HEK293T (cell line): ENCODE results near the gene LAMB1.
"Not testable (repeated sequence)": the region's sequence is repeated elsewhere in the genome, so short reads cannot be mapped to it uniquely, and the experiment has no call there.

Source experiments
- CTCF ChIA-PET: fragments of 350-600 bp; formaldehyde crosslinking; extraction: SDS; loops from one replicate; lab custom pipeline; 2021; ENCODE audit warnings: antibody characterized with exemption, inconsistent platforms; lab: Yijun Ruan, JAX
- POLR2A ChIA-PET: fragments of 350-600 bp; formaldehyde crosslinking; extraction: SDS; loops from one replicate; lab custom pipeline; 2020; ENCODE audit warnings: antibody characterized with exemption, inconsistent platforms; lab: Yijun Ruan, JAX
- DNase-seq: peaks from one replicate; pipeline ENCODE4 v3.0.0; 2012; ENCODE audit warnings: mixed read lengths; ENCODE audit errors: extremely low spot score
- ARNT ChIP-seq: fragments of 450-650 bp; IDR thresholded peaks from 2 replicates; pipeline ENCODE4 v1.6.1; 2017; ENCODE audit warnings: mild to moderate bottlenecking
- BHLHE40 ChIP-seq: fragments of 450-650 bp; IDR thresholded peaks from 2 replicates; pipeline ENCODE4 v1.6.1; 2016; ENCODE audit warnings: mild to moderate bottlenecking, moderate library complexity, borderline replicate concordance
- CTBP1 ChIP-seq: fragments of 450-650 bp; IDR thresholded peaks from 2 replicates; pipeline ENCODE4 v1.6.1; 2016; ENCODE audit warnings: borderline replicate concordance
- ELF4 ChIP-seq: fragments of 450-650 bp; IDR thresholded peaks from 2 replicates; pipeline ENCODE4 v1.6.1; 2017; ENCODE audit warnings: antibody characterized with exemption
- FOXA1 ChIP-seq: fragments of 450-650 bp; IDR thresholded peaks from 2 replicates; pipeline ENCODE4 v1.6.1; 2016; ENCODE audit warnings: mild to moderate bottlenecking
- FOXK2 ChIP-seq: fragments of 450-650 bp; IDR thresholded peaks from 2 replicates; pipeline ENCODE4 v1.6.1; 2016; ENCODE audit warnings: mild to moderate bottlenecking
- FOXM1 ChIP-seq: fragments of 450-650 bp; IDR thresholded peaks from 2 replicates; pipeline ENCODE4 v1.6.1; 2017; ENCODE audit warnings: mild to moderate bottlenecking, borderline replicate concordance
- HDGF ChIP-seq: fragments of 450-650 bp; IDR thresholded peaks from 2 replicates; pipeline ENCODE4 v1.6.1; 2017; ENCODE audit warnings: antibody characterized with exemption, borderline replicate concordance
- L3MBTL2 ChIP-seq: fragments of 450-650 bp; conservative IDR thresholded peaks from 2 replicates; pipeline ENCODE4 v1.6.1; 2016; ENCODE audit warnings: mild to moderate bottlenecking
- LEF1 ChIP-seq: fragments of 450-650 bp; IDR thresholded peaks from 2 replicates; pipeline ENCODE4 v1.6.1; 2017; ENCODE audit warnings: mild to moderate bottlenecking, borderline replicate concordance
- NFRKB ChIP-seq: fragments of 450-650 bp; IDR thresholded peaks from 2 replicates; pipeline ENCODE4 v1.6.1; 2016; ENCODE audit warnings: mild to moderate bottlenecking, moderate library complexity
- SP1 ChIP-seq: fragments of 450-650 bp; IDR thresholded peaks from 2 replicates; pipeline ENCODE4 v1.6.1; 2017
- SUZ12 ChIP-seq: fragments of 450-650 bp; IDR thresholded peaks from 2 replicates; pipeline ENCODE4 v1.6.1; 2016; ENCODE audit warnings: mild to moderate bottlenecking
- TARDBP ChIP-seq: fragments of 450-650 bp; IDR thresholded peaks from 2 replicates; pipeline ENCODE4 v1.6.1; 2016
- ZNF384 ChIP-seq: fragments of 450-650 bp; IDR thresholded peaks from 2 replicates; pipeline ENCODE4 v1.6.1; 2016
- TF ChIP-seq, protein P1 (sequence below): fragments of 450-650 bp; IDR thresholded peaks from 2 replicates; pipeline ENCODE4 v1.6.1; 2016

Gene LAMB1

DNA sequence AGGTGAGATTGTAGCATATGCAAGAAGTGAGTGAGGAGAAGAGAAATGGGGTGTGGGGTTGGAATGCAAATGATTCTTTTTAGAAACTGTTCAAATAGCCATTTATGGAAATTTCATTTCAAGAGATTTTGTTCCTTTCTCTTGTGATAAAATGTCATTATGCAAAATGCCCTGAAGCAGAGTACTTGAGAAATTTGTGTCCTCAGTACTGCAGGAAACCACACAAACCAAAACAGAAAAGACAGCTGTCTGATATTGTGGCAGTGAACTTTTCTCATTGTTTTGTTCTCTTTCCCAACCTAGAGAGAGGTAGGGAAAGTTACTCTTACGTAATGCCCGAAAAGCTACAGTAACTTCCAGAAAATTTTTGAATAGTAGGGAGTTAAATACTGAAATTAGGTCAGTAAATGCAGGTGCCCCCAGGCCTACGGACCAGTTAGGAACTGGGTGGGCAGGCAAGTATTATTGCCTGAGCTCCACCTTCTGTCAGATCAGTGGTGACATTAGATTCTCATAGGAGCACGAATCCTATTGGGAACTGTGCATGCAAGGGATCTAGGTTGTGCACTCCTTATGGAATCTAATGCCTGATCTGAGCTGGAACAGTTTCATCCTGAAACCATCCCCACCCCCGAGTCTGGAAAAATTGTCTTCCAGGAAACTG, 78.0 kb downstream of the LAMB1 start:
- ChIA-PET POLR2A (no interaction called here), CTCF (no interaction called here)
- no peak for TF ChIP-seq FOXA1
- no peak for TF ChIP-seq NFRKB
- no peak for TF ChIP-seq CTBP1
- TF ChIP-seq SP1: no peak
- no peak for TF ChIP-seq BHLHE40
- TF ChIP-seq FOXK2: no peak
- no peak for TF ChIP-seq ARNT
- no peak for TF ChIP-seq ZNF384
- no peak for TF ChIP-seq ELF4
- TF ChIP-seq, protein P1, sequence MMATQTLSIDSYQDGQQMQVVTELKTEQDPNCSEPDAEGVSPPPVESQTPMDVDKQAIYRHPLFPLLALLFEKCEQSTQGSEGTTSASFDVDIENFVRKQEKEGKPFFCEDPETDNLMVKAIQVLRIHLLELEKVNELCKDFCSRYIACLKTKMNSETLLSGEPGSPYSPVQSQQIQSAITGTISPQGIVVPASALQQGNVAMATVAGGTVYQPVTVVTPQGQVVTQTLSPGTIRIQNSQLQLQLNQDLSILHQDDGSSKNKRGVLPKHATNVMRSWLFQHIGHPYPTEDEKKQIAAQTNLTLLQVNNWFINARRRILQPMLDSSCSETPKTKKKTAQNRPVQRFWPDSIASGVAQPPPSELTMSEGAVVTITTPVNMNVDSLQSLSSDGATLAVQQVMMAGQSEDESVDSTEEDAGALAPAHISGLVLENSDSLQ: no peak
- no peak for TF ChIP-seq FOXM1
- TF ChIP-seq TARDBP: no peak
- DNase-seq: no peak

GRCh38 chr7:107922886-107923285, 80.1 kb downstream of the LAMB1 start:
- POLR2A ChIA-PET: no interaction called here
- CTCF ChIA-PET: no interaction called here
- DNase-seq: no peak
- TF ChIP-seq FOXK2 (no peak), BHLHE40 (no peak), TARDBP (no peak)

DNA sequence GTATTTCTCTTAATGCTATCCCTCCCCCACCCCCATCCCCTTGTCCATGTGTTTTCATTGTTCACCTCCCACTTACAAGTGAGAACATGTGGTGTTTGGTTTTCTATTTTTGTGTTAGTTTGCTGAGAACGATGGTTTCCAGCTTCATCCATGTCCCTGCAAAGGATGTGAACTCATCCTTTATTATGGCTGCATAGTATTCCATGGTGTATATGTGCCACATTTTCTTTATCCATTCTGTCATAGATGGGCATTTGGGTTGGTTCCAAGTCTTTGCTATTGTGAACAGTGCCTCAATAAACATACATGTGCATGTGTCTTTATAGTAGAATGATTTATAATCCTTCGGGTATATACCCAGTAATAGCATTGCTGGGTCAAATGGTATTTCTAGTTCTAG, 81.1 kb downstream of the LAMB1 start:
- CTCF ChIA-PET: interaction anchor here (0.8 kb wide), 1 partner anchor 95 kb away, joined by 3 read pairs; no protein-coding TSS in a partner anchor
- POLR2A ChIA-PET: not testable (repeated sequence)

GRCh38 chr7:107920048-107920772, 82.8 kb downstream of the LAMB1 start:
- no peak for DNase-seq
- no peak for TF ChIP-seq ARNT
- POLR2A ChIA-PET: no interaction called here
- CTCF ChIA-PET: interaction anchor here (1.2 kb wide), 1 partner anchor 96 kb away, joined by 3 read pairs; no protein-coding TSS in a partner anchor

More for the DNA sequence above, 81.1 kb downstream of the LAMB1 start:
- DNase-seq: not testable (repeated sequence)

- no peak for DNase-seq
- ChIA-PET POLR2A (no interaction called here), CTCF (interaction anchor here (1.2 kb wide), 1 partner anchor 98 kb away, joined by 3 read pairs; no protein-coding TSS in a partner anchor)
- TF ChIP-seq CTBP1 (no peak), SUZ12 (no peak), TARDBP (no peak), FOXK2 (no peak), NFRKB (no peak), BHLHE40 (no peak), ARNT (no peak), ELF4 (no peak), LEF1 (no peak), HDGF (no peak), L3MBTL2 (no peak)
Measured at GRCh38 chr7:107918948-107919347, 84.0 kb downstream of the LAMB1 start.

- CTCF ChIA-PET: no interaction called here
- DNase-seq: no peak
- TF ChIP-seq ARNT (no peak), SUZ12 (no peak), SP1 (no peak)
- TF ChIP-seq, protein P1: no peak
- POLR2A ChIA-PET: no interaction called here
Measured at GRCh38 chr7:107917763-107918651, 85.0 kb downstream of the LAMB1 start.

DNA sequence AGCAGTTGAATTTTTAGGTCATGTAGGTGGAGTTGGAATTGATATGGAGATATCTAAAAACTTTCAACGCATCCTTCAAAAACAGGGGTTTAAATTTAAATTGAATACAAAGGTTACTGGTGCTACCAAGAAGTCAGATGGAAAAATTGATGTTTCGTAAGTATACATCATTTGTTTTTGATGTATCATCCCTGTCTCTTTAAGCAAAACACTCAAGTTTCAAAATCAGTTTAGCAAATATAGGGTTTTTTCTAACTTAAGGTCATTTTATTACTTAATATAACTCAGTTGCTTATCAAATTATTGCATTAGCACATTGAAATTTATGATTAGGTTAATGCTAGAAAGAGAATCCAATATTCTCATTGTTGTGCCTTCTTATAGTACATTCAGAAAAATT, 87.4 kb downstream of the LAMB1 start:
- ChIA-PET CTCF (no interaction called here), POLR2A (no interaction called here)
- no peak for TF ChIP-seq FOXM1
- no peak for TF ChIP-seq BHLHE40
- TF ChIP-seq CTBP1: no peak
- TF ChIP-seq NFRKB: no peak
- TF ChIP-seq L3MBTL2: no peak
- no peak for TF ChIP-seq TARDBP
- no peak for TF ChIP-seq HDGF
- TF ChIP-seq SP1: no peak
- TF ChIP-seq ZNF384: no peak
- no peak for TF ChIP-seq LEF1
- no peak for TF ChIP-seq FOXA1
- TF ChIP-seq, protein P1: no peak
- no peak for TF ChIP-seq ARNT
- no peak for TF ChIP-seq SUZ12
- TF ChIP-seq FOXK2: no peak
- TF ChIP-seq ELF4: no peak
- no peak for DNase-seq
